GM18519 (cell line): ENCODE results near the gene RASAL3.

ENCODE experiments used
- ATAC-seq: cut with Tn5 transposase; IDR thresholded peaks from one replicate; pipeline ENCODE4 v1.9.1; 2021; ENCODE audit warnings: mild to moderate bottlenecking, moderate library complexity; ENCODE audit not compliant: unreplicated experiment, low FRiP score

Gene RASAL3

DNA sequence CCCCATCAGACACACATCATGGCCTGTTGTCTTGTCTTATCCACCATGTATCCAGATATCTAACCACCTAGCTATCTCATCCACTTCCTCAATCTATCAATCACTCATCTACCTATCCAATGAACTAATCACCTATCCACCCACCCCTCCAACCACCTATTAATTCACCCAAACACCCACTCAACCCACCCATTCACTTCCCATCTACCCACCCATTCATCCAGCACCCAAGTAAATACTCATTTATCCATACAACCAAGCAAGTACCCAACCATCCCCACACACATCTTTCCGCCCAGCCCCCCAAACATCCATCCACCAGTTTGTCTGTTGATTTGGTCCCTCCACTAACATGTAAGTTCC lies 13.8 kb downstream of the RASAL3 start:
- ATAC-seq: no peak

DNA sequence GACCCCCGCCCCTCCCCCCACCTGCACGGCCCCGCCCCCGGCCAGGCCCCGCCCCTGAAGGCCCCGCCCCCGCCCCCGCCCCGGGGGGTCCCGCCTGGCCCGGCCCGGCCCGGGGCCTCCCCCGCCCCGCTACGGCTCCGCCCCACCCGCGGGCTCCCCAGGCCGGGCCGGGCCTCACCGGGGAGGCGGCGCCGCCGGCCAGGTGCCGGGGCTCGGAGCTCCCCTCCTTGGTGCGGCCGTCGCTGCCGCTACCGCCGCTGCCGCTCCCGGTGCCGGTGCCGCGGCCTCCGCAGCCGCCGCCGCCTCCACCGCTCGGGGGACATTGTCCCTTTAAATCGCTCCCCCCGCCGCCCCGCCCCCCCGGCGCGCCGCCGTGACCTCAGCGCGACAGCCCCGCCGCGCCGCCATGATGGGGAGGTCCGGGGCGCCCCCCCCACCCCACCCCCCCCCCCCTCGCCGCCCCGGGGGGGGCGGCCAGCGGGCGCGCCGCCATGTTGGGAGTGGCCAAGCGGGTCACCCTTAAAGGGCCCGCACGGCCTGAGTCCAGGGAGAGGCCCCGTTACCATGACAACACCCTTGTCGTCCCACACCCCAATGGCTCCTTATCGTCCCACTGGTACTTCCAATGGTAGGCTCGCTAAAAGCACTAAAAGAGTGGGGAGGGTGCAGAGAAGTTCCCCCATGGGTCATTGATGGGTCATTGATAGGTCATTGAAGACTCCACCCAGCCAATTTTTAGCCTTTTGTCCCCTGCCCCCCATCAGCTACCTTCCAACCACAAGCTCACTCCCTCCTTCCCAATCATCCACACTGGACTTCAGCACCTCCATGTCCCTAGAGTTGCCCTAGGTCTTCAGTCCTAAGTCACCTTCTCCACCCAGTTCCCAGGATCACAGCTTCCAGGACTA lies 14.5 kb downstream of the RASAL3 start, which contains the start of gene WIZ:
Gene WIZ (minus strand): TSS at position 337 of the 908 bp plus-strand sequence. CDS start 1,649 bp downstream, outside the sequence.
- no peak for ATAC-seq

DNA sequence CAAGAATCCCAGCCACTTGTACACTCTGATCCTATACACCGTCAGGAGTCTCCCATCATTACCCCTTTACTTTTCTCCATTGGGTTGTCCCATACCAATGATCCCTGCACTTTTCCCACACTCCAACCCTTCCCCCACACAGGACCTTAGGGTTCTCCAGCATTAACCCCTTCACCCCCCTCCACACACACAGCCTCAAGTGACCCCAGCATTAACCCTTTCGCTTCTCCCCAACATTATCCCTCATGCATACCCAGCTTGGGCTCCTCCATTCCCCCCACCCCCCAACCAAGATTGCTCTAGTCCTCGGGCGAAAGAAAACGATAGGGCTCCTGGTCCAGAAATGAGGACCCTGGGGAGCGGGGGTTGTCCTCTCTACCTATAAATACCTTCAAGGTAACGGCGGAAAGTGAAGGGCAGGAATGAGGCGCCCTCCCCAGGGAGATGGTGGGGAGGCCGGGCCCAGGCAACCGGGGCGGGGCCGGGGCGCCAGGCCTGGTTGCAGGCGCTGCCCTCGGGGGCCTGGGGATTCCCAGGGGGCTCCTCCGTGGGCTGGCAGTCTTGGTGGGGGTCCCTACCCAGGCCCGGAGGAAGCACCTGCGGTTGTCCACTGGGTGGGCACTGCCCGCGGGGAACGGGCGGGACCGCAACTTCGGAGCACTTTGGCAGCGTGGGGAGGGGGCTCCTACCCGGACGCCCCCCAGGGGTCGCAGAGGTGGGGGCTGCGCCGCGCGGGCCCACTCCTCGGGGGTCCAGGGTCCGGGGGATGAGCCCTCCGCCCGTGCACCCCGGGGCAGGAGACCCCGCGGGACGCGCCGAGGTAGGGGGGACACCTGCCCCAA lies 15.3 kb downstream of the RASAL3 start:
- no peak for ATAC-seq

DNA sequence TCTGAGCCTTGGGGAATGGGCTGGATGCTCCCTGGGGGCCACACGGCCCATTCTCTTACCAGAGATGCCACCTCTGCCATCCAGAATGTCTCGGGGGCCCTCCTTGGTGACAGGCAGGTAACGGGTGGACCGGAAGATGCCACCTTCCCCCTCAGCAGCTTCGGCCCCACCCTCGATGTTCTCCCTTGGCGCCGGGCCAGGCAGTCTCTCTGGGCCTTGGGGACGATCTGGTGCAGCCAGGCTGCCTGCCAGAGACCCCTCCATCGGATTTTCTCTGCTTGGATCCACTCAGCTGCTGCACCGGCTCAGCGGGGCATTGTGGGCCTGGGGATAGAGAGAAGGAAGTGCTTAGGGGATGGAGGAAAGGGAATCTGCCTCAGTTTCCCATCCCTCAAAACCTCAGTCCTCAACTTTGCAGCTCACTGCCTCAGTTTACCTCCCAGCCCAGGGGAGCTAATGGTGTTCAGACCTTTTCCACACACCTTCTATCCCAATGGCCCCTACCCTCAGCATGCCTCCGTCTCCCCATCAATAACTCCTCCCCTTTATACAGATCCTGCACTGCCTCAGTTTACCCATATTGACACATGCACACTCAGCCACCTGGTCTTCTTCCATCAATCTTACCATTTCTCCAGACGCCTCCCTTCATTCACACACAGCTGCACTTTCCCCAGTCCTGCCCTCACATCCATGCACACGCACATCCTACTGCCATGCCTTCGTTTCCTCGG lies 16.1 kb downstream of the RASAL3 start:
- no peak for ATAC-seq

DNA sequence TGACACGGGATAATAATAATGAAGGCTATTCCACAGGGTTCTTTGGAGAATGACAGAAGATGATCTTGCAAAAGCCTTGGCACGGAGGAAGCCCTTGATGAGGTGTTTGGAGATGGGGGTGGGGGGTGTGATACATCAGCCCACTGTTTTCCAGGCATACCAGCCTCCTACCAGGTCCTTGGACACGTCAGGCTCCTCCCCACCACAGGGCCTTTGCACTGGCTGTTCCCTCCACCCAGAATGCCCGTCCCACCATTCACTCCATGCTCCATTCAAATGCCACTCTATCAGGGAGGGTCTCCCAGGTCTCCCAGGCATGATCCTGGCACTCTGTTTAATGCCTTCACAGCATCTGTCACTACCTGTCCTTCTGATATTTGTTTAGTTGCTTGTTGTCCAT lies 17.3 kb downstream of the RASAL3 start:
- no peak for ATAC-seq

DNA sequence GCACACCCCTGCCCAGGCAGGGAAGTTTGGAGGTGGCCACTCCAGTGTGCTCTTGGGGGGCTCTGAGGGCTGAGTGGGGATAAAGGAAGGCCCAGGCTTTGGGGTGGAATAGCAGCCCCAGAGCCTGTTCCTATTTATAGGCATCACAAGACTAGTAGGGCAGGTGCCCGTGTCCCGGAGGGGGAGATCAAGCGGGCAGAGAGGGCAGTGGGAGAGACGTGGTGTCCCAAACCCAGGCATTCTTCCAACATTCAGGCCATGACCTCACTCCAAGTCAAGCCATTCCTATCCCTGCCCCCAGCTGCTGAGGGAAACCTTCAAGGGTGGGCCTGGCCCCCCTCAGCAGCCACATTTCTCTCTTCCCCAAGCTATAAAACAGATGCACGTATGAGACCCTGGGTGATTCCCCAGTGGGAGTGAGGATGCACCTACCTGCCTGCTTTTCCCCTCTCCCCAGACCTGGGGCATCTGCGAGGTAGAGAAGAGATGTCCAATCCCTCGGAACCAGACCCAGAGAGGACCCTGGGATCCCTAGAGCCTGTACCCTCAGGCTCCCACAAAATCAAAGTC lies 18.5 kb downstream of the RASAL3 start:
- no peak for ATAC-seq

DNA sequence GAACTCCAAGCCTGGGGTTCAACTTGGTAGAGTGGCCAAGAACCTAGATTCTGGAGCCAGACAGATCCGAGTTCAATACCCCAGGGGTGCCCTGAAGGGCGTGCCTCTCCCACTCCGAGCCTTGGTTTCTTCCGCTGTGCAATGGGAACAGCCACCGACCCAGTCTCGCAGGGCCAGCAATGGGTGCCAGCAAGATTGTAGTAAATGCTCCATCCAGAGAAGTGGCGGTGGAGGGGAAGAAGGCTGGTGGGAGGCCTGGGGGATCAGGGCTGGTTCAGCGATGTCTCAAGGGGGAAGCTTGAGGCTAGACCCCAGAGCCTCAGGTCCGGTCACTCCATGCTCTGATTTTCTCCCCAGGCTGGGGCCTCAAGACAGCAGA lies 19.1 kb downstream of the RASAL3 start:
- no peak for ATAC-seq

DNA sequence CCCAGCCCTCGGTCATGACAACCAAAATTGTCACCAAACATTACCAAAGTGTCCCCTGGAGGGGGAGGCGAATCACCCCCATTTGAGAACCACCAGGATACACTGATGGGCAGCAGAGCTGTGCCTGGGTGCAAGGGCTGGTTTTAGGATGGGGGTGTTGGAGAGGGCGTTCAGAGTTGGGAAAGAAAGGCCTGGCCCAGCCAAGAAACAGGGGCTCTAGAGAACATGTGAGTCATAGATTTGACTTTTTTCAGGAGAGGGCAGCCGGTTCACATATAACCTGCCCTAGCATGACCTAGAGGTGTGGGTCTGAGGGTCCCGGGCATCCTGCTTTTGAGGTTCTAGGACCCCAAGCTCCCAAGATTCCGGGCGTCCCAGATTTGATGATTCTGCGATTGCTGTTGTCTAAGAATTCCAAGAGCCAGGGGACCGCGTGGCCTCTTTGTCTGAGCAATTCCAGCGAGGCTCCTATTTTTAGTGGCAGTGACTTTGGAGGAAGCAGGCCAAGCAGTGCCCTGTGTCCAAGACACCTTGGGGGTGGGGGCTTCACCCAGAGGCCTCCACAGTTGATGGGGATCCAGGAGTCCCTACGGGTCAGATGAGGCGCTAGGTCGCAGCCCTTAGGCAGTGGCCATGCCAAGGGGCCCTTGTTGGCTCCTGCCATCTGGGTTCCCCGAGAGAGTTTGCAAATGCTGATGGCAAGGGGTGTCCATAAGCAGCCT lies 19.7 kb downstream of the RASAL3 start:
- no peak for ATAC-seq

DNA sequence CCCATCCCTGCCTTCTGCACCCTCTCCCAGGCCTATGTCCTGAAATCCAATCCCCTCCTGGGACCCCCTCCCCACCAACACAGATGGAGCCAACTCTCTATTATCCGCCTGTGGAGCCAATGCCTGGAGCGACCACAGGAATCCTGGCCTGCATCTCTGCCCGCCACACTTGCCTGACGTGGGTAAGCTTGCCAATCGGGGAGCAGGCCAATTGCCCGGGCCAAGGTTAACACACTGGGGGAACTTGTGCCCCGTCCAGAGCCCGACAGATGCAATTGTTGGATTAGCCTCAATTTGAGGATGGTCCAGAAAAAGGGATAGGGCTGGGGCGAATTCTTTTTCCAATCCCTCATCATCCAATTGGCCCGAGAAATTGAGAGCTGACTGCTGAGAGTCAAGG lies 20.5 kb downstream of the RASAL3 start:
- ATAC-seq: no peak

DNA sequence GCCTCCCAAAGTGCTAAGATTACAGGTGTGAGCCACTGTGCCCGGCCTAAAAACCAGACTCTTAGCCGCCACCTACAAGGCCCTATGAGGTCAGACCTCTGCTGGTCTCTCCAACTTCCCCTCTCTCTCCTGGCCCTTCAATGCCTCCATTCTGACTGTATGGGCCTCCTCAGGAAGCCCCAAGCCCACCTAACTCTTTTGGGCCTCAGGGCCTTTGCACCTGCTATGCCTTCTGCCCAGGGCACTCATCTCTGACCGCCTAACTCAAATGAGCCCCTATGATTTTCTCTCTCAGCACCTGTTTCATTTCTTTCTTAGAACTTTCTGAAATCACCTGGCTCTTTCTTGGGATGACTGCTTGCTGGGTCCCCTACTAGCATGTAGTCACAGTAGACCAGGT lies 21.0 kb downstream of the RASAL3 start:
- no peak for ATAC-seq

DNA sequence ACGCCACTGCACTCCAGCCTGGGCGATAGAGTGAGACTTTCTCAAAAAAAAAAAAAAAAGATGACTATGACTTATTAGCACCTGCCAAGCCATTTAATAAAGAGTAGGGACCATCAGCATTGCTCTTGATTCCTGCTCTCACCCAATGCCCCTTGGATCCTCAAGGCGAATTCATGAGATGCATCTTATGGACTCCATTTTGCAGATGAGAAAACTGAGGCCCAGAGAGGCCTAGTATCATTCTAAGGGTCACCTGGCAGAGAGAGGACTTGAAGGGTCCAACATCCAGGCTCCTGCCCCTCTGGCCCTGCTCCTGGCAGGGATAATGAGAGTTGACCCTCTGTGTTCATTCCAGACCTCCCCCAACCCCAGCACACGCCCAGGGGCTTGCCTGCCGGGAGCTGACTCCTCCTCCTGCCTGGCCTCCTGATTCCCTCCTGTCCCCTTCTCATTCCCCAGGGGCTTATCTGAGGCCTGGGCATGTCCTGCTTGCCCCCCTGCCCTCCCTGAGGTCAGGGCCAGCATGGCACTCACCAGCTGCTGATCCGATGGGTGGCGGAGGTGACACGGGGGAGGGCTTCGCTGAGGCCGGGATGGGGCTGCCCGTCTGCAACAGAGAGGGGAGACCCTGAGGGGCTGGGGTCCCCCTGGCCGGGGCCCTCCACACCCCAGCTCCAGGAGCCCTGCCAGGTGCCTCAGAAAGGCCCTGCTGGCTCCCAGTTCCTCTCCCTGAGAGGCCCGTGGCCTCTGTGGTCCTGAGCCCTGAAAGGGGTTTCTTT lies 22.0 kb downstream of the RASAL3 start:
- ATAC-seq: no peak

DNA sequence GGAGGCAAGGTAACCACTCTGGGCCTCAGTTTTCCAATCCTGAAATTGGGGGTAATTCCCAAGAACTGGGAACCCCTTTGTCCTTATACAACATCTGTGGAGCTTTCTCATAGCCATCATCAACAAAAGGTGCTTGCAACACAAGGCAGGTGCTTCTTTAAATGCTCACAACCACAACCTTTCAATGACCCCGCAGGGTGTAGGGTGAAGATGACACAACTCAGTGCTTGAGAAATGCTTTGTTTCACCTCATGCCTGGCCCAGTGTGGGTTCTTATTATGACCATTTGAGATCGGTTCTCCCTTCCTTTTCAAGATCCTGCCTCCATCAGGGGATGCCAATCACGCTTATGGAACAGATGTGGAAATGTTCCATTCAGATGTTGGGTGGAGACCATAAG lies 23.0 kb downstream of the RASAL3 start:
- ATAC-seq: no peak

DNA sequence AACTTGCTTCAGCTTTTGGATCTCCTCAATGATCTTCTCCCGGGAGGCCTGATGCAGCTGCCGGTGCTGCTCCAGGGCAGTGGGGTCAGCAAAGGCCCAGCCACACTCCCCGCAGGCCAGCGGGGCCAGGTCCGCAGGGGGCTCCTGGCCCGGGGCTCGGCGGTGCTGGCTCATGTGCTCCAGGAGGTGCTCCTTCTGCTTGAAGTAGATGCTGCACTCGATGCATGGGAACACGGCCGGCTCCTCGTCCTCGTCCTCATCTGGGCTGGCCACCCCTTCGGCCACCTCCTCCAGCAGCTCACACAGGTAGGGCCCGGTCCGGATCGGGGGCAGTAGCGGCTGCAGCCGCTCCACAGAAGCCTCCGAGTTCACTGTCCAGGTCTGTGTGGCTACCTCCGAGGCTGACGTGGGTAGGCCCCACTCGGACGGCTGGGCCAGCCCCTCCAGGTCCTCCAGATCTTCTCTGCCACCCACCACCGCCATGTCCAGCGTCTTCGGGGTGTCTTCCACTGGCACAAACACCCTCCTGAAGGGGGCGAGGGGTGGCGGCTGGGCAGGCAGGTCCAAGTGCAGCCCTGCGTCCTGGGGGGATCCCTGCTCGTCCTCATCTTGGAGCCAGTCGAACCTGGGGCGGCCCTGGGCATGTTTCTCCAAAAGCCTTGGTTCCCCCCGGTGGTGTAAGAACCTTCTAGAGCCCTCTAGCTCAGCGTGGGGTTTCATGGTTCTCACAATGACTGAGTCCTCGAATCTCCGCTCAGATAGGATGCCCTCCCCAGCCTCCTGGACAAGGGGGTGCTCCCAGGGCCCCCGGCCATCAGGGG lies 24.3 kb downstream of the RASAL3 start:
- no peak for ATAC-seq

DNA sequence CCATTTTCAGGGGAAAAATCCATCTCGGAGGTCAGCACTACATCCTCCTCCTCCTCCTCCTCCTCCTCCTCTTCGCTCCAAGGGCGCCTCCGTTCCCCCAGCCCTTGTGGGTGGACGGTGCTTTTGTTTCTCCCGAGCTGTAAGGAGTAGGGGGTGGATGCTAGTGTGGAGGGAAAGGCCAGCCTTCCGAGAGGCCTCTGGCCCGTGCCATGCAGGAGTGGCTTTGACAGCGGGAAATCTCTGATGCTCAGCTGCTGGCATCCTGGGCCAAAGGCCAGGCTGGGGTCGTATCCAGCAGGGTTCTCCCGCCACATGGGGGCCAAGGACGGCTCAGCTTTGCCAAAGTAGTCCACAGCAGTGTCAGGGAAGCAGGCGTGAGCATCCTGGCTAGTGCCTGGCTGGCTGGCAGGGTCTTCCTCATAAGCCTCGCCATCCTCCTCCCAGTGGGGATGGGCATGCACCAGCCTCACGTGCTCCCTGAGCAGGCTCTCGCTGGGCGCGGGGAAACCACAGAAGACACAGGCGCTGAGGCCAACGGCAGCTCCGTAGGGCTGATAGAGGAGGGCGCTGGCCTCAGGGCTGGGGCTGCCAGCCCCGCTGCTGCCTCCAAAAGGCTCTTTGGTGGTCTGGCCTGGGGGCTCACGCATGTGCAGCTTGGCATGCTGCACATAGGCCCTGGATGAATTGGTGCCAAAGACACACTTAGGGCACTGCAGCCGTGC lies 25.1 kb downstream of the RASAL3 start:
- no peak for ATAC-seq

DNA sequence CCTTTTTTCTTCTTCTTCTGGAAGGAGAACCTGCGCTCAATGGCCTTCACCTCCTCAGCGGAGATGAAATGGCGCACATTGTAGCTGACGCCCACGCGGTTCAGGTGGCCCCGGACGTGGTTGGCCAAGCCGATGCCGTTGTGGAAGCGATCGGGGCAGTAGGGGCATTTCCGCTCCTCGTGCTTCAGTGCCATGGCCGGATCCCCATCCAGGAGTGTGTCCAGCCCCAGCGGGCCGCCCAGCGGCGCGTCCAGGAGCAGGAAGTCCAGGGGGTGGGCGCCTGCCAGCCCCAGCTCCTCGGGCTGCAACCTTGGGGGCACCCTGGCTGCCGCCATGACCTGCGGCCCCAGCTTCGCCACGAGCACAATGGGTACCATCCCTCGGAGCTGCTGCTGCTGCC lies 25.8 kb downstream of the RASAL3 start:
- no peak for ATAC-seq

DNA sequence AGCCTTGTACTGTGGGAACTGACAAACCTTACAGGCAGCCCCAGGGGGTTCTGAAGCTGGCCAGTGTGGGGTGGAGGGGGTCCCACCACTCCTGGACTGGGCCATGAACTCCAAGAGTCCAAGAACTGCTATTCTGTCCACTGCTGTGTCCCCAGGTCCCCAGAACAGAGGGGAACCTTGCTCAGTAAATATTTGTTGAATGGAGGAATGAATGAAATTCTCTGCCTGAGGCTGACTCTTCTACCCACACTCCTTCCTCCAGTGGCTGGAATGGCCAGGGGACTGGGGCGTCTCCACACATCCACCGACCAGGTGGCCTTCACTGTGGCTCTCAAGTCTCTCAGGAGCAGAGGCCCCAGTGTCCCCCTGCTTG lies 26.2 kb downstream of the RASAL3 start:
- no peak for ATAC-seq

DNA sequence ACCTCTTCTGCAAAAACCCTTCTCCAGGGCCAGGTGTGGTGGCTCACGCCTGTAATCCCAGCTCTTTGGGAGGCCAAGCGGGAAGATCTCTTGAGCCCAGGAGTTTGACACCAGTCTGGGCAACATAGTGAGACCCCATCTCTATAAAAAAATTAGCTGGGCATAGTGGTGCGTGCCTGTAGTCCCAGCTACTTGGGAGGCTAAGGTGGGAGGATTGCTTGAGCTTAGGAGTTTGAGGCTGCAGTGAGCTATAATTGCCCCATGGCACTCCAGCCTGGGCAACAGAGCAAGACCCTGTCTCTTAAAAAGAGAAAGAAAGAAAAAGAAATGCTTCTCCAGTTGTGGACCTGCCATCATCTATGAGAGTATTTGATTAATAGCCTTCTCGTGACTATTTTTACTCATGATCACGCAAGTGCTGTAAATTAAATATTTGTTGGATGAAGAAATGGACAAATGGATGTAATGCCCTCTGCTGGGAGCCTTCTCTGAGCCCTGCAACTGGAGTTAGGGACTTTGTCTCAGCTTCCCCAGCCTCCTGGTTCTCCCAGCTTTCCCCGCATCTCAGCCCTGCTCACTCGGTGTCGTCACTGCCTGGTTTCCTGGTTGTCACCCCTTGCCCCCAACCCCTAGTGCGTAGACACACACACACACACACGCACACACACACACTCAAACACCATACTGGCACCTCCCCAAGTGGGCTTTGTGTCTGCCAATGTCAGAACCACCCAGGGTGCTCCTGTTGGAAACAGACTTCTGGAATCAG lies 26.8 kb downstream of the RASAL3 start:
- no peak for ATAC-seq
